HL-60 (cell line): ENCODE measurements around the gene COL5A2.

Experiments
- CTCF ChIP-seq: IDR thresholded peaks from one replicate; pipeline ENCODE4 v1.5.1; 2011; ENCODE audit warnings: low read length, control low read depth, inconsistent platforms; ENCODE audit not compliant: insufficient read depth
- POLR2AphosphoS5 ChIP-seq: IDR thresholded peaks from 2 replicates; pipeline ENCODE4 v1.6.1; 2012; ENCODE audit warnings: low read depth
- REST ChIP-seq: IDR thresholded peaks from 2 replicates; pipeline ENCODE4 v1.6.1; 2012; ENCODE audit warnings: low read depth; ENCODE audit not compliant: insufficient replicate concordance

- no peak for TF ChIP-seq REST
- TF ChIP-seq CTCF = no peak
- no peak for TF ChIP-seq POLR2AphosphoS5
Measured at GRCh38 chr2:189050165-189050712, 129.3 kb downstream of the COL5A2 start.
